Endothelial cell of umbilical vein (primary cell): ENCODE data around the gene DTNA.

Experiments used
- EZH2 ChIP-seq: IDR thresholded peaks from 2 replicates; pipeline ENCODE4 v1.6.1; 2012; ENCODE audit warnings: borderline replicate concordance, low read depth, mild to moderate bottlenecking, moderate library complexity, low read length, inconsistent platforms; ENCODE audit not compliant: severe bottlenecking
- JUN ChIP-seq: IDR thresholded peaks from 2 replicates; pipeline ENCODE4 v1.6.1; 2011; ENCODE audit warnings: borderline replicate concordance, low read depth; ENCODE audit not compliant: insufficient read length, insufficient read depth
- MYC ChIP-seq: IDR thresholded peaks from one replicate; pipeline ENCODE4 v1.6.1; 2011; ENCODE audit warnings: mild to moderate bottlenecking, low read depth, low read length
- POLR2A ChIP-seq: IDR thresholded peaks from 2 replicates; pipeline ENCODE4 v1.6.1; 2012; ENCODE audit warnings: low read depth, mild to moderate bottlenecking, control low read depth, low read length
- TF ChIP-seq, protein P1 (sequence below), 2 donors: IDR thresholded peaks; 1 replicate in 1 of 2; 2 replicates in 1 of 2; pipeline ENCODE4 v1.5.1; 2011; ENCODE audit warnings: low read length in 2 of 2, mild to moderate bottlenecking in 2 of 2, moderate library complexity in 2 of 2, control low read depth in 1 of 2, inconsistent platforms in 1 of 2, low read depth in 1 of 2; ENCODE audit not compliant: insufficient read depth in 1 of 2; ENCODE audit errors: extremely low read depth in 1 of 2
- TF ChIP-seq, protein P2 (sequence below): IDR thresholded peaks from 2 replicates; pipeline ENCODE4 v1.6.1; 2011; ENCODE audit not compliant: insufficient read depth, insufficient read length

DNA sequence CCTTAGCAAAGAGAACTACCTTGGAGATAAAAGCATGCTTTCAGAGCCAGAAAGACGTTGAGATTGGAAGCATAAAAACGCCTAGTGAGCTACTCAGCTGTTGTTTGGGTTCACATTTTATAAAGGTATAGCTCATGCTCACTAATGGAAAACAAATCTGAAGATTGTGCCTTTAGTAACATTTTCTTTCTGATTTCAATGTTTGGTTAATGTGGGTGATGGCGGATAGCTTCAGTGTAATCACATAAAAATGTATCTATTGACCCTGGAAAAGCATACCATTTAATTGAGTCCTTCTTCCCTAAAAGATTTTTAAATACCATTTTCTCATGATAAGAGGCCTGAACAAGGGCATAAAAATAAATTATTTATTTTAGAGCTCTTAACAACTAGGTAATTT lies 73.4 kb downstream of the DTNA start:
- TF ChIP-seq POLR2A (no peak), JUN (no peak), EZH2 (no peak), MYC (no peak)
- TF ChIP-seq, protein P1, sequence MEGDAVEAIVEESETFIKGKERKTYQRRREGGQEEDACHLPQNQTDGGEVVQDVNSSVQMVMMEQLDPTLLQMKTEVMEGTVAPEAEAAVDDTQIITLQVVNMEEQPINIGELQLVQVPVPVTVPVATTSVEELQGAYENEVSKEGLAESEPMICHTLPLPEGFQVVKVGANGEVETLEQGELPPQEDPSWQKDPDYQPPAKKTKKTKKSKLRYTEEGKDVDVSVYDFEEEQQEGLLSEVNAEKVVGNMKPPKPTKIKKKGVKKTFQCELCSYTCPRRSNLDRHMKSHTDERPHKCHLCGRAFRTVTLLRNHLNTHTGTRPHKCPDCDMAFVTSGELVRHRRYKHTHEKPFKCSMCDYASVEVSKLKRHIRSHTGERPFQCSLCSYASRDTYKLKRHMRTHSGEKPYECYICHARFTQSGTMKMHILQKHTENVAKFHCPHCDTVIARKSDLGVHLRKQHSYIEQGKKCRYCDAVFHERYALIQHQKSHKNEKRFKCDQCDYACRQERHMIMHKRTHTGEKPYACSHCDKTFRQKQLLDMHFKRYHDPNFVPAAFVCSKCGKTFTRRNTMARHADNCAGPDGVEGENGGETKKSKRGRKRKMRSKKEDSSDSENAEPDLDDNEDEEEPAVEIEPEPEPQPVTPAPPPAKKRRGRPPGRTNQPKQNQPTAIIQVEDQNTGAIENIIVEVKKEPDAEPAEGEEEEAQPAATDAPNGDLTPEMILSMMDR (IDR thresholded peaks at IDR 0.05; ENCODE audit: extremely low read depth in 1 of 2, insufficient read depth in 1 of 2, low read depth in 1 of 2, low read length in 2 of 2) = no peak
- TF ChIP-seq, protein P2, sequence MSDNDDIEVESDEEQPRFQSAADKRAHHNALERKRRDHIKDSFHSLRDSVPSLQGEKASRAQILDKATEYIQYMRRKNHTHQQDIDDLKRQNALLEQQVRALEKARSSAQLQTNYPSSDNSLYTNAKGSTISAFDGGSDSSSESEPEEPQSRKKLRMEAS = no peak
